Measurements from ENCODE around the gene CRIP3.

GRCh38 chr6:43331470-43331869 lies 22.8 kb upstream of the CRIP3 start:
- TF ChIP-seq, protein P1, sequence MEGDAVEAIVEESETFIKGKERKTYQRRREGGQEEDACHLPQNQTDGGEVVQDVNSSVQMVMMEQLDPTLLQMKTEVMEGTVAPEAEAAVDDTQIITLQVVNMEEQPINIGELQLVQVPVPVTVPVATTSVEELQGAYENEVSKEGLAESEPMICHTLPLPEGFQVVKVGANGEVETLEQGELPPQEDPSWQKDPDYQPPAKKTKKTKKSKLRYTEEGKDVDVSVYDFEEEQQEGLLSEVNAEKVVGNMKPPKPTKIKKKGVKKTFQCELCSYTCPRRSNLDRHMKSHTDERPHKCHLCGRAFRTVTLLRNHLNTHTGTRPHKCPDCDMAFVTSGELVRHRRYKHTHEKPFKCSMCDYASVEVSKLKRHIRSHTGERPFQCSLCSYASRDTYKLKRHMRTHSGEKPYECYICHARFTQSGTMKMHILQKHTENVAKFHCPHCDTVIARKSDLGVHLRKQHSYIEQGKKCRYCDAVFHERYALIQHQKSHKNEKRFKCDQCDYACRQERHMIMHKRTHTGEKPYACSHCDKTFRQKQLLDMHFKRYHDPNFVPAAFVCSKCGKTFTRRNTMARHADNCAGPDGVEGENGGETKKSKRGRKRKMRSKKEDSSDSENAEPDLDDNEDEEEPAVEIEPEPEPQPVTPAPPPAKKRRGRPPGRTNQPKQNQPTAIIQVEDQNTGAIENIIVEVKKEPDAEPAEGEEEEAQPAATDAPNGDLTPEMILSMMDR (IDR thresholded peaks at IDR 0.05): no peak
- TF ChIP-seq POLR2AphosphoS5 (IDR thresholded peaks at IDR 0.05) (no peak), POLR2A (IDR thresholded peaks at IDR 0.05) (no peak)
